ENCODE measurements around the gene DPEP2. TPM values are rescaled to one million over a fixed set of nuclear protein-coding genes. Genes with fewer than 3 reads are reported as not detected.

Gene DPEP2
- total and polyA plus RNA-seq, 10 of the 15 experiments (the other 5 are each of a cell fraction or from before 2014, with no cell fraction given): 0.04 to 4.0 (median 2.1) TPM

DNA sequence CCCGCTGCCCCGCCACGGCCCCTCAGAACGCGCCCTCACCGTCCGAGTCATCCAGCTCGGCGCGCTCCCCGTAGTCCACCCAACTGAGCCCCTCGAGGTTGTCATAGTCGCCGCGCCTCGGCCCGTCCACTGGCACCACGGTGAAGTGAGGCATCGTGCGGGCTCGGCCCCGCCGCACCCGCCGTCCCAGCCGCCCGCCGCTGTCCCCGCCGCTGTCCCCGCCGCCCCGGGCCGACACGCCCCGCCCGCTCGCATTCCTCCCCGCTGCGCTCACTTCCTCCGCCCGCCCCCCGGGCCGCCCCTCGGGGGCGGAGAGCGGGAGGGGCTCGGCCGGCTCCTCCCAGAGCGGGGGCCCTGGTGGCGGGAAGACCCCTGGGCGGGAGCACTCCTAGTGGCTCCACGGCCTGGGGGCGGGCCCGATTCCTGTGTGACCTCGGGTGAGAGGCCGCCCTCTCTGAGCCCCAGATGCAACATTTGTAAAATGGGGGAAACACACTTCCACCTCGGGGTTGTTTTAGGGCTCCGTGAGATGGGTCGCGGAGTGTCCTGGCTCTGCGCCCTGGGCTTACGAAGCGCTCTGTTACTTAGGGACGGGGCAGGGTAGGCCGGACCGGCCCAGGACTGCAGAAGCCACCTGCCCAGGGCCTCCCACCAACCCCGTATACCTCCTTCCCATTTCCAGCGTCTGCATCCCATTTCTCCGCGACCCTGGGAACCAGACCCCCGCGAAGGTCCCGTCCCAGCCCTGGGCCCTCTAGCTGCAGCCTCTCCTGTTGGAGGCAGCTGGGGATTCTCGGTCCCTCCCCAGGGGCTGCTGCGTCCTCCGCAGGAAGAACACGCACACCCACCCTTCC, 30.7 kb downstream of the DPEP2 start, which contains the start of gene SLC12A4 (continued):
- peak; percentile 55; the same call in 1 of the 2 replicates for TF ChIP-seq YY1 (IDR thresholded peaks at IDR 0.05; ENCODE audit: low read depth, low read length)
- no peak for TF ChIP-seq CEBPB (IDR thresholded peaks at IDR 0.05; ENCODE audit: borderline replicate concordance in 1 of 2, low read depth in 2 of 2, low read length in 2 of 2)
- no peak for TF ChIP-seq ZNF207 (IDR thresholded peaks at IDR 0.05; ENCODE audit: borderline replicate concordance)
- TF ChIP-seq TCF3 (IDR thresholded peaks at IDR 0.05; ENCODE audit: borderline replicate concordance, insufficient read depth, low read depth, low read length): no peak
- no peak for TF ChIP-seq JUND (IDR thresholded peaks at IDR 0.05; ENCODE audit: low read depth, low read length)
- TF ChIP-seq, protein P1, sequence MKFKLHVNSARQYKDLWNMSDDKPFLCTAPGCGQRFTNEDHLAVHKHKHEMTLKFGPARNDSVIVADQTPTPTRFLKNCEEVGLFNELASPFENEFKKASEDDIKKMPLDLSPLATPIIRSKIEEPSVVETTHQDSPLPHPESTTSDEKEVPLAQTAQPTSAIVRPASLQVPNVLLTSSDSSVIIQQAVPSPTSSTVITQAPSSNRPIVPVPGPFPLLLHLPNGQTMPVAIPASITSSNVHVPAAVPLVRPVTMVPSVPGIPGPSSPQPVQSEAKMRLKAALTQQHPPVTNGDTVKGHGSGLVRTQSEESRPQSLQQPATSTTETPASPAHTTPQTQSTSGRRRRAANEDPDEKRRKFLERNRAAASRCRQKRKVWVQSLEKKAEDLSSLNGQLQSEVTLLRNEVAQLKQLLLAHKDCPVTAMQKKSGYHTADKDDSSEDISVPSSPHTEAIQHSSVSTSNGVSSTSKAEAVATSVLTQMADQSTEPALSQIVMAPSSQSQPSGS (IDR thresholded peaks at IDR 0.05; ENCODE audit: low read length): no peak
- TF ChIP-seq LARP7 (IDR thresholded peaks at IDR 0.05): peak; percentile 10
- TF ChIP-seq SMAD1 (IDR thresholded peaks at IDR 0.05; ENCODE audit: low read depth, partially characterized antibody): no peak
- TF ChIP-seq ZNF217 (IDR thresholded peaks at IDR 0.05): peak; percentile 83; the same call in 1 of the 2 replicates
- TF ChIP-seq NR2F1 (conservative IDR thresholded peaks at IDR 0.05): peak; percentile 42; the same call in 1 of the 2 replicates
- TF ChIP-seq SMARCA5 (IDR thresholded peaks at IDR 0.05): peak; percentile 100
- TF ChIP-seq MTA3 (IDR thresholded peaks at IDR 0.05; ENCODE audit: borderline replicate concordance, low read length): no peak
- TF ChIP-seq ASH2L (IDR thresholded peaks at IDR 0.05; ENCODE audit: borderline replicate concordance, low read depth): no peak
- TF ChIP-seq SREBF2 (IDR thresholded peaks at IDR 0.05; ENCODE audit: low read length): no peak
- peak in 1 of 2 experiments; percentile 15; a peak in 1 of 4 replicates for TF ChIP-seq IKZF2 (IDR thresholded peaks at IDR 0.05)

Measured in GM12878 (cell line).